ENCODE measurements around the gene RIPOR1. TPM values are rescaled to one million over a fixed set of nuclear protein-coding genes. Genes with fewer than 3 reads are reported as not detected.

RIPOR1 gene
- total and polyA plus RNA-seq, 2 of the 4 experiments (the other 2 are of a cell fraction): 9.5 to 41.3 TPM

- no peak for TF ChIP-seq CEBPB (IDR thresholded peaks at IDR 0.05; ENCODE audit: low read depth, low read length)
- TF ChIP-seq MXI1 (IDR thresholded peaks at IDR 0.05; ENCODE audit: borderline replicate concordance, low read depth, low read length): no peak
Measured at GRCh38 chr16:67516296-67517154, 12.1 kb upstream of the RIPOR1 start (continued).

- Histone ChIP-seq H3K14ac (replicated peaks; ENCODE audit: low read depth, low read length) (no peak overlapping the region), H2BK15ac (ENCODE audit: low read depth, low read length) (no peak overlapping the region), H3K23ac (ENCODE audit: low read depth, low read length) (no peak overlapping the region), H4K5ac (ENCODE audit: low read depth, low read length) (no peak overlapping the region), H2BK120ac (ENCODE audit: low read depth, low read length) (no peak overlapping the region), H3K18ac (ENCODE audit: low read depth, low read length) (no peak overlapping the region), H2AFZ (replicated peaks; ENCODE audit: low read length, poor library complexity) (no peak overlapping the region), H4K8ac (ENCODE audit: low read depth in 2 of 2, low read length in 2 of 2) (no peak overlapping the region), H3K27me3 (ENCODE audit: control insufficient read depth, insufficient read depth, low read length) (no peaks in the 10 kb centered on the region), H3K4me2 (ENCODE audit: low read depth, low read length) (no peak overlapping the region), H3K56ac (ENCODE audit: extremely low read depth, insufficient read depth, low read length) (no peak overlapping the region), H3K9ac (ENCODE audit: low read depth, low read length) (no peak overlapping the region), H2BK5ac (ENCODE audit: low read depth, low read length, poor library complexity, severe bottlenecking) (no peak overlapping the region), H2AK5ac (ENCODE audit: low read depth, low read length) (no peak overlapping the region), H3K4me3 (ENCODE audit: insufficient read depth, low read depth, low read length) (no peak overlapping the region), H3K9me1 (ENCODE audit: insufficient read depth, low read length) (peaks cover 4% of the 10 kb centered on the region; the same call in 1 of the 2 replicates), H2BK20ac (ENCODE audit: low read depth, low read length) (no peak overlapping the region), H3K4me1 (ENCODE audit: control insufficient read depth, insufficient read depth, low read length) (peaks cover 6% of the 10 kb centered on the region), H3K4ac (ENCODE audit: low read depth, low read length) (no peak overlapping the region), H3K36me3 (ENCODE audit: control insufficient read depth, insufficient read depth, low read length) (no peaks in the 10 kb centered on the region), H3K27ac (ENCODE audit: insufficient read depth, low read length) (no peak overlapping the region), H3K9me3 (ENCODE audit: control insufficient read depth, insufficient read depth, low read length) (no peaks in the 10 kb centered on the region), H4K91ac (ENCODE audit: insufficient read depth, low read depth, low read length) (no peak overlapping the region), H2AK9ac (replicated peaks; ENCODE audit: low read depth, low read length, poor library complexity) (no peak overlapping the region), H3K79me1 (ENCODE audit: low read depth in 1 of 2, low read length in 2 of 2) (no peaks in the 10 kb centered on the region), H4K20me1 (ENCODE audit: insufficient read depth, low read length) (peaks cover 3% of the 10 kb centered on the region; the same call in 1 of the 2 replicates)
- DNase-seq: no peak
- TF ChIP-seq ELK1 (IDR thresholded peaks at IDR 0.05; ENCODE audit: borderline replicate concordance, low read depth, low read length): no peak
- no peak for TF ChIP-seq SMC3 (IDR thresholded peaks at IDR 0.05; ENCODE audit: low read depth, low read length)
- no peak for TF ChIP-seq BHLHE40 (IDR thresholded peaks at IDR 0.05; ENCODE audit: low read depth, low read length)
- TF ChIP-seq CTCF (conservative IDR thresholded peaks at IDR 0.05; ENCODE audit: low read depth, low read length): no peak
- no peak for TF ChIP-seq MAFK (IDR thresholded peaks at IDR 0.05; ENCODE audit: low read depth, low read length)
- no peak for TF ChIP-seq NFE2L2 (IDR thresholded peaks at IDR 0.05; ENCODE audit: low read depth, low read length)
- TF ChIP-seq FOS (IDR thresholded peaks at IDR 0.05; ENCODE audit: low read depth, low read length): no peak
- TF ChIP-seq CEBPB (IDR thresholded peaks at IDR 0.05; ENCODE audit: low read depth, low read length): no peak
- TF ChIP-seq RAD21 (IDR thresholded peaks at IDR 0.05; ENCODE audit: low read length): no peak
- no peak for TF ChIP-seq RFX5 (IDR thresholded peaks at IDR 0.05; ENCODE audit: low read depth, low read length)
- no peak for TF ChIP-seq MAZ (IDR thresholded peaks at IDR 0.05; ENCODE audit: borderline replicate concordance, low read depth, low read length)
- no peak for TF ChIP-seq MXI1 (IDR thresholded peaks at IDR 0.05; ENCODE audit: borderline replicate concordance, low read depth, low read length)
- no peak for TF ChIP-seq RCOR1 (IDR thresholded peaks at IDR 0.05; ENCODE audit: insufficient replicate concordance, low read length)
- no peak for TF ChIP-seq CHD1 (IDR thresholded peaks at IDR 0.05; ENCODE audit: low read depth, low read length)
- no TSS peak for BruUV-seq (replicated peaks)
- no CpG with 5 or more reads among the region's 3 CpGs for WGBS, 2 experiments (ENCODE audit: extremely low coverage in 2 of 2, insufficient read length in 1 of 2)
- ChIA-PET POLR2A (ENCODE audit: unreplicated experiment) (no interaction called here), CTCF (interaction anchor here (1.2 kb wide), 1 partner anchor 150 kb away, joined by 3 read pairs; no protein-coding TSS in a partner anchor)
- no peak for ATAC-seq (ENCODE audit: low read depth)
- dilution Hi-C loops (cut with HindIII; ENCODE audit: low sequenced_read_pairs, unreplicated experiment) (no loop called here), intact Hi-C loops (cut with micrococcal nuclease) (no loop called here), in situ Hi-C loops (cut with MboI; ENCODE audit: low sequenced_read_pairs) (no loop called here)
Measured at GRCh38 chr16:67517155-67517445, 11.5 kb upstream of the RIPOR1 start.

All from IMR-90 (cell line).